Pancreas (tissue), 8 donors: ENCODE measurements around the gene ERBIN. TPM values are rescaled to one million over a fixed set of nuclear protein-coding genes. Genes with fewer than 3 reads are reported as not detected.

ENCODE experiments used
- polyA plus RNA-seq, 2 donors: library from polyadenylated mRNA; stranded (reverse); fragments of 200-250 nt; gene quantifications; one replicate each; pipeline ENCODE4 v1.2.3, GENCODE V29; 2013
- total RNA-seq, 6 donors: library from RNA; stranded (reverse); fragmentation: NEBNext Ultra II Directional in 4 of 6; extraction: Animal tissue kit (Norgen Biotek cat#: 25700) in 4 of 6; gene quantifications; one replicate each; pipeline versions ENCODE4 v1.2.1 to v1.2.4, GENCODE V29; 2021 to 2023
- donor health status: healthy with polysubstance abuse.
- donor health status: DM: no; HTN: no; CAD: no; lungs with moderate emphysema.
- donor health status: DM: no; HTN: no; CAD: no.
- donor health status: Bipolar disorder and iron deficiency.
- donor health status: DM: yes; HTN: yes; CAD: no.
- donor health status: DM: no; HTN: no; CAD: no.
- donor health status: DM: no; HTN: no; CAD: no.
- donor health status: DM: yes; HTN: yes; CAD: no.

The ERBIN gene
- total and polyA plus RNA-seq, 8 donors = 7.8 to 41.0 (median 25.6) TPM

Other genes with a start within 250 kb of the ERBIN start
- gene SGTB, start 204.5 kb upstream of the ERBIN start, total RNA-seq = 1 to 10 TPM; 1.5 to 3.8 (median 2.6) TPM
- gene SGTB, start 204.5 kb upstream of the ERBIN start, polyA plus RNA-seq = 1 to 10 TPM in 1 of 2 donors, under 1 TPM in 1; 0.84 to 1.7 TPM
- 10 to 100 TPM in 1 of 6 donors, 1 to 10 TPM in 5; 7.0 to 15.0 (median 9.2) TPM for gene NLN, start 204.4 kb upstream of the ERBIN start, total RNA-seq
- gene NLN, start 204.4 kb upstream of the ERBIN start, polyA plus RNA-seq = 1 to 10 TPM; 1.8 to 1.9 TPM
- 10 to 100 TPM; 21.1 to 37.3 (median 31.8) TPM for gene SREK1, start 217.7 kb downstream of the ERBIN start, total RNA-seq
- 10 to 100 TPM; 39.4 to 56.6 TPM for gene SREK1, start 217.7 kb downstream of the ERBIN start, polyA plus RNA-seq